HG03469 (cell line): ENCODE results near the gene CST1.
"Not testable (repeated sequence)": the region's sequence is repeated elsewhere in the genome, so short reads cannot be mapped to it uniquely, and the experiment has no call there.

Experiments
- ATAC-seq: cut with Tn5 transposase; IDR thresholded peaks from one replicate; pipeline ENCODE4 v1.9.1; 2021; ENCODE audit warnings: mild to moderate bottlenecking, moderate library complexity, moderate number of reproducible peaks; ENCODE audit not compliant: unreplicated experiment

Gene CST1, protein sequence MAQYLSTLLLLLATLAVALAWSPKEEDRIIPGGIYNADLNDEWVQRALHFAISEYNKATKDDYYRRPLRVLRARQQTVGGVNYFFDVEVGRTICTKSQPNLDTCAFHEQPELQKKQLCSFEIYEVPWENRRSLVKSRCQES

DNA sequence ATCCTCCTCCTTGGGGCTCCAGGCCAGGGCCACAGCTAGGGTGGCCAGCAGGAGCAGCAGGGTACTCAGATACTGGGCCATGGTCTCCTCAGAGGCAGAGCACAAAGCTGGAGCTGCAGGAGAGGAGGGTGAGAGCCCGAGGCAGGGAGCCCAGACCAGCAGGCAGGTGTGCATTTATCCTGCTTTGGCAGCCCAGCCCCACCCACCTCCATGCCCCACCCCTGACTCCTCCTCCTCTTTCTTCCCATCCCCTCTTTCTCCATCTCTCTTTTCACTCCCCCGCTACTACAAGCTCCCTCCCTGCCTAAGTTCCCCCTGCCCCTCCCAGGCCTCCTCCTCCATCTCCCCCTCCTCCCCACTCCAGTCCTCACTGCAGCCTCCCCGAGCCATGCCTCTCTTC lies at the start of gene CST1:
TSS of gene CST1 (minus strand) at position 150 of the 400 bp plus-strand sequence. CDS start at position 81, 69 bp downstream.
- ATAC-seq = not testable (repeated sequence)

DNA sequence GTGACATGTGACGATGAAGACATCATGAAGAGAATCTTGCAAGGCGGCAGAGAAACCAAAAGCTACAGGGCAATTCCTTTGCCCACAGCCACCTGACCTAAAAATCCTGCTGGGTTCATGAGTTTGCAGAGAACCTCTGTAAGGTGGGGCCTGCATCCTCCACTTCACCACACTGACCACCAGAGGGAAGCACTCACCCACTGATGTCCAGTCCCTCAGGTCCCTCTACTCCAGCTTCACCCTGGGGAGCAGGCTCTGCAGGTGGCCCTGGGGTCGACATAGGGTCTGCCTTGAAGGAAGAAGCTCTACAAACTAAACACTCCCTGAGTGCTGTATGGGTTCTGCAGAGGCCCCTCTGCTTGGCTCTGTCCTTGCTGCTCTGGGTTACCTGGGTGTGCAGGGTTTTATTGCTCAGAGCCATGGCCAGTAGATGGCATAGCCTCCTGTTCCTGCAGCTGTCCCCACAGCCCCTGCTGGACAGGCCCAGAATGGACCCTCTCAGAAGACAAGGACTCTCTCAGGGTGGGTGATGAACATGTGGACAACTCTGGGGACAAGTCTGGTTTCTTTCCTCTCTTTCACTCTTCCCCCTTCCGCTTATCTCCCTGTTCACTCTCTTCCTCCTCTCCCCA lies 48.6 kb upstream of the CST1 start:
- not testable (repeated sequence) for ATAC-seq

DNA sequence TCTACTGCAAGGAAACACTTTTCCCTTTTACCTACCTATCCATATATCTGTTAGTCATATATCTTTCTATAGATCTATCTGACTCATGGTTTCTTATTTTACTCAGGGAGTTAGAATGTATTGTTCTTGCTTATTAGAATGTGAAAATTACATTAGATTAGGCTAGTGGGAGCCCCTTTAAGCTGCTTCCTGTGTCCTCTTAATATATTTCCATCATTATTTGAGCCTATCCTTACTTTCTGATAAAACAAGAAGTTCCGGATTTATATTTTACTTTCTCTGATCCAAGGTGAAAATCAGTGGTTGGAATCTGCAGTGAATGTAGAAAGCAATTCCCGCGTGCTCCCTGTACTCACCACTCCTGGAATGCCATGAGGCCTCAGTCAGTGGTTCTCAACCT lies 44.8 kb upstream of the CST1 start:
- no peak for ATAC-seq

DNA sequence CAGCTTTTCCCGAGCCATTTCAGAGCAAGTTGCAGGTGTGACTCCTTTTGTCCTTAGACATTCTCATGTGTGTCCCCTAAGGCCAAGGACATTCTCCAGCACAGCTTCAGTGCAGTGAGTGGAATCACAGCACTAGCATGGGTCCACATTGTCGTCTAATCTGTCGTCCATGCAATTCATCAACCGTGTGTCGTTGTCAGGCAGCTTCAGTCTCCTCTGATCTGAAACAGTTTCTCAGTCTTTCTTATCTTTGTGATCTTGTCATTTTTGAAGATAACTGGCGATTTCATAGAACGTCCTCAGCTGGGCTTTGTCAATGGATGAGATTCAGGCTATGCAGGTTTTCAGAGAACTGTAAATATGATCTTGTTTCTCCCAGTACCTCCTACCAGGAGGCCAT lies 44.1 kb upstream of the CST1 start:
- ATAC-seq = no peak

DNA sequence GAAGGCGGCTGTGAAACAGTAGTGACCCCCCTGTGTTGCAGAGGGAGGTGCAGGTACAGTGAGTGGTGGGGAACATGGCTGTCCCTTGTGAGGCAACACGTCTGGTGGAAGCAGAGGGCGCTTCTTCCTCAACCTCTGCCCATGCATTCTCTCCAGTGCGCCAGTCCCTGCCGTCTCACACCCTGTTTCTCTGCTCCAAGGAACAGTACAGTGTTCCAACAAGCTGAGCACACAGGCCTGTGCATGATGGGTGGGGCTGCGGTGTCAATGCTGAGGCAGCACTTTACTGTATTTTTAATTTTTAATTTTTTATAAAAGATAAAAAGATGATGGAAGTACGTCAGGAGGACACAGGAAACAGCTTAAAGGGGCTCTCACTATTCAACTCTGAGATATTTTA lies 43.3 kb upstream of the CST1 start:
- no peak for ATAC-seq

DNA sequence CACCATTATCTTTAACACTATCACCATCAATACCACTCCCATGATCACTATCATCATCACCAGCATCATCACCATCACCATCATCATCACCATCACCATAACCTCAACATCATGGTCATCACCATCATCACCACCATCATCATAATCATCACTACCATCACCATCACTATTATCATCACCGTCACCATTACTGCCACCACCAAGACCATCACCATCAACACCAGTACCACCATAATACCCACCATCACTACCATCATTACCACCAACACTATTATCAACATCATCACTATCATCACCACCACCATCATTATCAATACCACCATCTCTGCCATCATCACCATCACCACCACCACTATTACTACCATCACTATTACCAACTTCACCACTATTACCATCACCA lies 32.7 kb upstream of the CST1 start:
- no peak for ATAC-seq

DNA sequence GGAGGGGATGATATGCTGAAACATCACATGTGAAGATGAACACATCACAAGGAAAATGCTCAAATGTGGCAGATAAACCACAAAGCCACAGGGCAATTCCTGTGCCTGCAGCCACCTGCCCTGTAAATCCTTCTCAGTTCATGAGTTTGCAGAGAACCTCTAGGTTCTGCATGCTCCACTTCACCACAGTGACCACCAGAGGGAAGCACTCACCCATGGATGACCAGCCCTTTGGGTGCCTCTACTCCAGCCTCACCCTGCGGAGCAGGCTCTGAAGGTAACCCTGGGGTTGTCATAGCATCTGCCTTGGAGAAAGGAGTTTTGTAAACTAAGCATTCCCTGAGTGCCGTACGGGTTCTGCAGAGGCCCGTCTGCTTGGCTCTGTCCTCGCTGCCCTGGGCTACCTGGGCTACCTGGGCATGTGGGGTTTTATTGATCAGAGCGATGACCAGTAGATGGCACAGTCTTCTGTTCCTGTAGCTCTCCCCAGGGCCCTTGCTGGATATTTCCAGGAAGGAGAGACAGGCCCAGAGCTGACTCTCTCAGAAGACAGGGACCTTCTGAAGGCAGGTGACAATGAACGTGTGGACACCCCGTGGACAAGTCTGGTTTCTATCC lies 31.7 kb upstream of the CST1 start:
- ATAC-seq = no peak

DNA sequence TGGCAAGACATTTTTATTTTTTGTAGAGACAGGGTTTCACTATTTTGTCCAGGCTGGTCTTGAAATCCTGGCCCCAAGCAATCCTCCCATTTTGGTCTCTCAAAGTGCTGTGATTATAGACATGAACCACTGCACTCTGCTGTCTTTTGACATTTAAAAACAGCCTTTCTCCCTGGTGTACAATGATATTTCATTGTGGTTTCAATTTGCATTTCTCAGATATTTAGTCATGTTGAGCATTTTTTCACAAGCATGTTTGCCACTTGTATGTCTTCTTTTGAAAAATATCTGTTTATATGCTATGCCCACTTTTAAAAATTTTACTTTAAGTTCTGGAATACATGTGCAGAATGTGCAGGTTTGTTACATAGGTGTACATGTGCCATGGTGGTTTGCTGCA lies 27.9 kb upstream of the CST1 start:
- ATAC-seq = not testable (repeated sequence)

DNA sequence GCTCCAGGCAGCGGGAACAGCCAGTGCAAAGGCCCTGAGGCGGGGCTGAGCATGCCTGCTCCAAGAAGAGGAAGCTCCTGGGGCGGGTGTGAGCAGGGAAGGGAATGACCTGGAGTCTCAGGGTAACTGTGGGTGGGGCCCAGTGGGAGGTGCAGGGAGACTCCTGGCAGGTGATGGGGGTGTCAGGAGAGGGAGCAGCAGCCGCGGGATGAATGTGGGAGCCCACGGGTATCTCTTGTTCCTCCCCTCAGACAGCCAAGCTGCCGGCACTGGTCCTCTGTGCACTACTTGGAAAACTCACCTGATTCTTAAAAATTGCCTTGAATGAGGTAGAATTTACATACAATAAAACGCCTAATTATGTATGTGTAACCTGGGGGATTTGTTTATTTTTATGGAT lies 26.6 kb upstream of the CST1 start:
- ATAC-seq = not testable (repeated sequence)

DNA sequence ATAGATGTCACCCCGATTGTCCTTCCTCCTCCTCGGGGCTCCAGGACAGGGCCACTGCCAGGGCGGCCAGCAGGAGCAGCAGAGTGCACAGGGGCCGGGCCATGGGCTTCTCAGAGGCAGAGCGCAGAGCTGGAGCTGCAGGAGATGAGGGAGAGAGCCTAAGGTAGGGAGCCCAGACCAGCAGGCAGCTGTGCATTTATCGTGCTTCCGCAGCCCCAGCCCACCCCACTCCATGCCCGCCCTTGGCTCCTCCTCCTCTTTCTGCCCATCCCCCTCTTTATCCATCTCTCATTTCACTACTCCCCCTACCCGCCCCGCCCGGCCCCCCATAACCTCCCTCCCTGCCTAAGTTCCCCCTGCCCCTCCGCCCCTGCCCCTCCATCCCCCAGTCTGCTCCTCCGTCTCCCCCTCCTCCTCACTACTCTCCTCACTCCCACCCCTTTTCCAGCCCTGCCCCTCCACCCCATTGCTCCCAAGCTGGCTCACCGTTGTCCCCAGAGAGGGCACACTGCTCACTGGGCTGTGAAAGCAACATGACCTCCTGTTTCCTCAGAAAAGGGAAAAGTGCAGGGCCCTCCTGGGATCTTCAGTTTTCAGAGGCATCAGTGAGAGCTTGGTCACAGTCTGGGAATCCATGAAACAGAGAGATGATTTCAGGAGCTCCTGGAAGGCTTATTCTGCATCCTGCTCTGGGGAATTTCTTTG lies 25.5 kb upstream of the CST1 start:
- ATAC-seq = no peak

DNA sequence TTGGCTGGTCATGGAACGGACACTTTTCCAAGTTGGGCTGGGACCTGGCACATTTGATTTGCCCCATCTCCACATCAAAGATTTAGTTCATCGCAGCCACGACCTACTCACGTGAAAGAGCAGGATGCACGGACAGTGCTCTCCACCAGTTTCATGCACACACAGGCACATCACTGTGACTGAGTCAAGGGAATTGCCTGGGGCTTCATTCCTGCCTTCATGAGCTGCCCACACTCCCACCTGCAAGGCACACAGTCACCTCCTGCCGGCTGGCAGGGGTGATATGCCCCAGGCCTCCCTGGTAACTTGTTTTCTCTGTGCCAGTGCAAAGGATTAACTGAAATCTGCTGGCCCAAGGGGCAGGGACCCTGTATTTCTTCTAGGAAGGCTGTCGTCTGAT lies 23.3 kb upstream of the CST1 start:
- no peak for ATAC-seq

DNA sequence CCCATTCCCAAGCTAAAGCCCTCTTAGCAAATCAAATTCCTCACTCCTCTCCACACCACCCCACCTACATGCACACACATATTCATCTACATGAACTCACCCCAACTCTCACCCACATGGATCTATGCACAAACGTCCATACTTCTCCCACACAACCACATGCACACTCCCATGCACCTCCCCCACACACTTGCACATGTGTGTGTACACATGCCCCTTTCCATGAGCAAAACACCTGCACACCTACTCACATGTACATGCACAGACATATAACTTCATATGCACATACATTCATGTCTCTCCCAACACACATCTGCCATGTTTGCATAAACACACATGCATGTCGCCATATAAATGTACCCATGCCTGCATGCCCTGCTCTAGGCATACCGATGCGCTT lies 22.8 kb upstream of the CST1 start:
- no peak for ATAC-seq

DNA sequence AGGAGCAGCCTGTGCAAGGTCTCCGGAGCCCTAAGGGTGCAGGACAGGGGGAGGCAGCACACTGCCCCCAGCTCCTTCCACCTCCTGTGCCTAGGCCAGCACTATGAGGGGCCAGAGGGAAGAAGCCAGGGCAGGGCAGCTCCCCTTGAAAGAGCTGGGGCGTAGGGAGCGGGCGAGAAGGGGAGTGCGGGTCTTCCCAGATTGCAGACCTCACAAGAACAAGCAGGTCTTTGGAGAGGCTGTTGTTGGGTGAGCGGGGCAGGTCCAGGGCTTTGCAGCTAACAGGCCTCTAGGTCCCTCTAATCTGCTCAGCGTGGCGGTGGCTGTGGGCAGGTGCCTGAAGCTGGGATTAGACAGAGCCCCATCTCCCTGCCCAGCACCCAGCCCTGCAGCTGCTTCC lies 22.4 kb upstream of the CST1 start:
- no peak for ATAC-seq

DNA sequence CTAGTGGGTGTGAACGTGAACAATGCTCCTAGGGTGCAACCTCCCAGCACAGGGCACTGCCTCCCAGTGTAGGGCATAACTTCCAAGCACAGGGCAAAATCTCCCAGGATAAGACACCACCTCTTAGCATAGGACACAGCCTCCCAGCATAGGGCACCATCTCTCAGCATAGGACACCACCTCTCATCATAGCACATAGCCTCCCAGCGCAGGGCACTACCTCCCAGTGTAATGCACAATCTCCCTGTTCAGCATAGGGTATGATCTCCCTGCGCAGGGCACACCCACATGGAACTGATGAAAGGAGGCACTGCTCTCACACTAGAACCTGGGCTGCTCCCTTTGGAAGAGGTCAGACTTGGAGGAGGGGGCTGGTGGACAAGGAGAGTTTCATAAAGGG lies 21.3 kb upstream of the CST1 start:
- ATAC-seq = no peak

DNA sequence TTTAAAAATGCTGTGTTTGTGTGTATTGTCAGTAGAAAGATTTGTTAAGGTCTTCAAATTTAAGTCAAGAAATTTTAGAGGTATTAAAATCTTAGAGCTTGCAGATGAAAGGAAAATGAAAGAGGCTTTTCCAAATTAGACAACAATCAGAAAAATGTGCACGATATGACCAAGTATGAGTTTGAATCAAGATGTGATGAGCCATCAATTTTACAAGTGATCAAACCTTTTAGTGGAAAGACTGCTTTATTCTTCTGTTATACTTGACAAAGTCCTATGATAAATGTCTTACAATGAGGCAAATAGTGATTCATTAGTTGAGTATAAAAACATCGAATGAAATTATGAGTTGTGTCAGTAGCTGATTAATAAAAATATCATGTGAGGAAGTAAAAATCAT lies 19.6 kb upstream of the CST1 start:
- no peak for ATAC-seq

DNA sequence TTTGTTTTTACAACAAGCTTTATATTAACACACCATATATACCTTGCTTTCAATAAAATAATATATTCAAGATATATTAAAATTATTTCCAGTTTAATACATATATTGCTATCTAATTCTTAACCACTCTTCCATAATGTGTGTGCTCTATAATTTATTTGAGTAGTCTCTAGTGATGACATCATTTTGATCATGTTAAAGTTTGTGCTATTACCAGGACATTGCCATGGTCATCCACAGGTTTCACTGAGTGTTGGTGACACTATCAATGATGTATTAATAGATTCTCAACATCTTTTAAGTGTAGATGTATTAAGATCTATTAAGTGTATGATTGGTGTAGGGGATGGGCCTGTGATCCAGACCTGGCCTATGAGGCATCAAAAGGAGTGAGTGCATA lies 17.8 kb upstream of the CST1 start:
- ATAC-seq = not testable (repeated sequence)

DNA sequence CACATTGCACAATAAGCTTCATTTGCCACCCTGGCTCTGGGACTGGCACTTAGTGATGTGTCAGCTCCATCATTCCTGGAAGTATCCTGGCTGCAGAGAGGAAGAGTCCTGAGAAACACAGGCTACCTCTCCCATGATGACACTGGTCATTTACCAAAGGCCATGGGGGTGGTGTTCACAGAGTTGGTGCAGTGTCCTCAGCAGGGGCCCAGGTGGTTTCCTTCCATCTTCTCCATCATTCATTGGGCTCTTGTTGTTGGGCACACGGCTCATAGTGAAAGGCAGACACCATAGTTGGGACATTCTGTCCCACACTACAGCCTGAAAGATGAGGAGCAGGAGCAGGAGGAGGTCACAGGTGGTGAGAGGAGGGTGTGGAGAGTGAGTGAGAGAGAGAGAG lies 15.8 kb upstream of the CST1 start:
- no peak for ATAC-seq

DNA sequence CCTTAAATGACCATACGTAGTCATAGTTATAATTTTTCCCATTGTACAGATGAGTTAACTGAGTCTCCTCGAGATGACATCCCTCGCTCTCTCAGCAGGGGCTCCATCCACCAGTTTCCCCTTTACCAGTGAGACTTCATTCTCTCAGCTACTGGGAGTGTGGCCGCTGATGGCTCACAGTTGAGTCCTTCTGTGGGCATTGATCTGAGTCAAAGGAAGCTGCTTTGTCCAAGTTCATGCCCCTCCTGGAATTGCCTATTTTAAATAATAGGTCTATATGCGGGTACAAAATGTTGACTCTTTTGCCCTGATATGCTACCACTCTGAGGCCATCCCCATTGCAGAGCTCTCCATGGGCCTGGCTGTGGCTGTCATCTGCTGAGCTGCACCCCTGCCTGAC lies 14.8 kb upstream of the CST1 start:
- ATAC-seq = no peak

DNA sequence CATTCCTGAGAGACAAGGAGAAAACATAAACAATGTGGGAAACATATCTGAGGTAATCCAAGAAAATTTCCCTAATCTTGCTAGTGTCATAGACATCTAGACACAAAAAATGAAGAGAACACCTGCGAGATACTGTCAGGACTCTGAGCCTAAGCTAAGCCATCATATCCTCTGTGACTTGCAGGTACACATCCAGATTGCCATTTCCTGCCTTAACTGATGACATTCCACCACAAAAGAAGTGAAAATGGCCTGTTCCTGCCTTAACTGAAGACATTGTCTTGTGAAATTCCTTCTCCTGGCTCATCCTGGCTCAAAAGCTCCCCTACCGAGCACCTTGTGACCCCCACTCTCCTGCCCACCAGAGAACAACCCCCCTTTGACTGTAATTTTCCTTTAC lies 13.9 kb upstream of the CST1 start:
- not testable (repeated sequence) for ATAC-seq

DNA sequence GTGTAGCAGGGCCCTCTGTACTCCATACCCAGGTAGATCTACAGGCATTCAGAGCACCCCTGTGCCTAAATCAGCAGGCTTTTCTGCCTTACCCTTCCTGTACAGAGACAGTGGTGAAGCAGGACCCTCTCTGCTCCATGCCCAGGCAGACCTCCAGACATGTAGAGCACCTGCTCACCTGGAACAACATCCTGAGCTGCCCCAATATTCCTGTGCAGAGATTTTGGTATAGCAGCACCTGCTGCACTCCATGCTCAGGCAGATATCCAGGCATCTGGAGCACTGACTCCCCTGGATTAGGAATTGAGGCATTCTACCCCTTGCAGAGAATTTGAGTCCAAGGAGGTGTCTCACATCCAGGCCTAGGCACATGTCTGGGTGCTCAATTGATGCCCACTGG lies 12.6 kb upstream of the CST1 start:
- ATAC-seq = no peak

DNA sequence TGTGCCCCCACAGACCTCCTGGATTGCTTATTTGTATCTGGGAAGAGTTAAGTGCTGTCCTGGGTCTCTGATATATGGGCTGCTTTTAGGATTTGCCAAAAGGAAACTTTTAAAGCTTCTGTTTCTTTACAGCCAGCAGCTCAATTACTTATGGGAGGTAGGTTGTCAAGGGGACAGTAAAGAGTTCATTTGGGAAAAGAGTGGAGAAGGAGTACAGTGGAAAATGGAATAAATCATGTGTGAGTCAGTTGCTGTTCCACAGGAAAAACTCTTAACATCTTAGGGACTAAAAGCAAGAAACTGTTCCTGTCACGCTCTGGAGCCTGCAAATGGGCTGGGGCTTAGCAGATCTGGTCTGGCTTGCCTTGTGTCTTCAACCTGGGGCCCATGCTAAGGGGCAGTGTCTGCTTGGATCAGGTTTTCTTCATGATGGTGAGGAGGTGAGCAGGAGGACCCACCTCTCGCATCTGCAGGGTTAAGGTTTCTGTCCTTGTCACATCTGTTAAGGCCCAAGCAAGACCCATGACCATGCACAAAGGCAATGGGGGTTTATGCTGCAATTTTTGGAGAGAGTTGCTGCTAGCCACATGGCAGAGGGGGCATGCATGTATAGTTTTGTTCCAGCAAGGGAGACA lies 8.7 kb upstream of the CST1 start:
- no peak for ATAC-seq

DNA sequence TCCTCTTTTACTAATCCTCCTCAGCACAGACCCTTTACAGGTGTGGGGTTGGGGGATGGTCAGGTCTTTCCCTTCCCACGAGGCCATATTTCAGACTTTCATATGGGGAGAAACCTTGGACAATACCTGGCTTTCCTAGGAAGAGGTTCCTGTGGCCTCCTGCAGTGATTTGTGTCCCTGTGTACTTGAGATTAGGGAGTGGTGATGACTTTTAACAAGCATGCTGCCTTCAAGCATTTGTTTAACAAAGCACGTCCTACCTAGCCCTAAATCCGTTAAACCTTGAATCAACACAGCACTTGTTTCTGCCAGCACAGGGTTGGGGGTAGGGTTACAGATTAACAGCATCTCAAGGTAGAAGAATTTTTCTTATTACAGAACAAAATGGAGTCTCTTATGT lies 6.1 kb upstream of the CST1 start:
- ATAC-seq = not testable (repeated sequence)
